ENCODE results near the gene MARK1. TPM values are rescaled to one million over a fixed set of nuclear protein-coding genes. Genes with fewer than 3 reads are reported as not detected.

MARK1 gene
- total RNA-seq, 1 experiment from 2014 or later: 0.40 TPM

DNA sequence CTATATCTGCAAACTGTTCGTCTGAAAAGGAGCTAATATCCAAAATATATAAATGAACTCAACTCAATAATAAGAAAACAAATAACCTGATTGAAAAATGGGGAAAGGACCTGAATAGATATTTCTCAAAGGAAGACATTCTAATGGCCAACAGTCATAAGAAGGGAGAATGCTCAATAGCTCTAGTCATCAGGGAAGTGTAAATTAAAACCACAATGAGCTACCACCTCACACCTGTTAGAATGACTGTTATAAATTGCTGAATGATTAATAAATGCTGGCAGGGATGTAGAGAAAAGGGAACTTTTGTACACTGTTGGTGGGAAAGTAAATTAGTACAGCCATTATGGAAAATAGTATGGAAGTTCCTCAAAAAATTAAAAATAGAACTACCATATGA, 141.1 kb downstream of the MARK1 start:
- ATAC-seq (no peak), DNase-seq (no peak)
- H3K27me3 ChIP-seq (ENCODE audit: low read length): peaks cover 34% of the 10 kb centered on the region
- no peaks in the 10 kb centered on the region for H3K36me3 ChIP-seq (ENCODE audit: low read depth, low read length)
- H3K4me2 ChIP-seq (ENCODE audit: low read length): no peak overlapping the region
- no peaks in the 10 kb centered on the region for H3F3A ChIP-seq (ENCODE audit: low read length, unreplicated experiment)
- H2AFZ ChIP-seq (ENCODE audit: low read length): no peak overlapping the region
- CTCF ChIA-PET: no interaction called here
- POLR2A ChIA-PET (ENCODE audit: unreplicated experiment): no interaction called here
- TF ChIP-seq EZH2phosphoT487 (IDR thresholded peaks at IDR 0.05; ENCODE audit: borderline replicate concordance, low read length): no peak
- TF ChIP-seq EZH2 (IDR thresholded peaks at IDR 0.05; ENCODE audit: low read length, unreplicated experiment): no peak
- no peak for TF ChIP-seq CTCF (conservative IDR thresholded peaks at IDR 0.05; ENCODE audit: low read depth, low read length)
- no peaks in the 10 kb centered on the region for H4K20me1 ChIP-seq (ENCODE audit: low read length)
- no peaks in the 10 kb centered on the region for H3K9me2 ChIP-seq (replicated peaks; ENCODE audit: low read length)
- H3K79me2 ChIP-seq (ENCODE audit: low read length): no peaks in the 10 kb centered on the region
- no peaks in the 10 kb centered on the region for H3K9me3 ChIP-seq (ENCODE audit: low read length)
- H3K4me1 ChIP-seq (ENCODE audit: insufficient read depth, low read length): no peaks in the 10 kb centered on the region
- H3K4me3 ChIP-seq (ENCODE audit: low read length): no peak overlapping the region
- intact Hi-C loops (cut with micrococcal nuclease): no loop called here
- no TSS peak for BruUV-seq (replicated peaks)
- H3K9ac ChIP-seq (ENCODE audit: low read length): no peak overlapping the region
- no peak overlapping the region for H3K27ac ChIP-seq (ENCODE audit: low read length)

GRCh38 chr1:220670365-220670764, 142.4 kb downstream of the MARK1 start:
- Histone ChIP-seq H2AFZ (ENCODE audit: low read length) (no peak overlapping the region), H3K4me3 (ENCODE audit: low read length) (no peak overlapping the region), H3K4me2 (ENCODE audit: low read length) (no peak overlapping the region), H3K27ac (ENCODE audit: low read length) (no peak overlapping the region), H3K36me3 (ENCODE audit: low read depth, low read length) (no peaks in the 10 kb centered on the region), H3K27me3 (ENCODE audit: low read length) (peaks cover 31% of the 10 kb centered on the region), H3K4me1 (ENCODE audit: insufficient read depth, low read length) (no peaks in the 10 kb centered on the region), H3K79me2 (ENCODE audit: low read length) (no peaks in the 10 kb centered on the region), H3K9me3 (ENCODE audit: low read length) (no peaks in the 10 kb centered on the region), H4K20me1 (ENCODE audit: low read length) (no peaks in the 10 kb centered on the region), H3K9me2 (replicated peaks; ENCODE audit: low read length) (no peaks in the 10 kb centered on the region), H3K9ac (ENCODE audit: low read length) (no peak overlapping the region), H3F3A (ENCODE audit: low read length, unreplicated experiment) (no peaks in the 10 kb centered on the region)
- ChIA-PET CTCF (no interaction called here), POLR2A (ENCODE audit: unreplicated experiment) (no interaction called here)
- no peak for DNase-seq
- no TSS peak for BruUV-seq (replicated peaks)
- TF ChIP-seq CTCF (conservative IDR thresholded peaks at IDR 0.05; ENCODE audit: low read depth, low read length): no peak
- TF ChIP-seq EZH2 (IDR thresholded peaks at IDR 0.05; ENCODE audit: low read length, unreplicated experiment): no peak
- no peak for TF ChIP-seq EZH2phosphoT487 (IDR thresholded peaks at IDR 0.05; ENCODE audit: borderline replicate concordance, low read length)
- intact Hi-C loops (cut with micrococcal nuclease): no loop called here
- ATAC-seq: no peak

GRCh38 chr1:220673921-220674320, 146.0 kb downstream of the MARK1 start:
- no peak for DNase-seq
- no TSS peak for BruUV-seq (replicated peaks)
- Histone ChIP-seq H4K20me1 (ENCODE audit: low read length) (no peaks in the 10 kb centered on the region), H3K9me2 (replicated peaks; ENCODE audit: low read length) (no peaks in the 10 kb centered on the region), H3K4me1 (ENCODE audit: insufficient read depth, low read length) (no peaks in the 10 kb centered on the region), H3K36me3 (ENCODE audit: low read depth, low read length) (no peaks in the 10 kb centered on the region), H3K9ac (ENCODE audit: low read length) (no peak overlapping the region), H3K27me3 (ENCODE audit: low read length) (peaks cover 25% of the 10 kb centered on the region; the same call in 1 of the 2 replicates), H2AFZ (ENCODE audit: low read length) (no peak overlapping the region), H3K9me3 (ENCODE audit: low read length) (no peaks in the 10 kb centered on the region), H3K27ac (ENCODE audit: low read length) (no peak overlapping the region), H3K4me2 (ENCODE audit: low read length) (no peak overlapping the region), H3K4me3 (ENCODE audit: low read length) (no peak overlapping the region), H3K79me2 (ENCODE audit: low read length) (no peaks in the 10 kb centered on the region), H3F3A (ENCODE audit: low read length, unreplicated experiment) (no peaks in the 10 kb centered on the region)
- ChIA-PET POLR2A (ENCODE audit: unreplicated experiment) (interaction anchor here (0.6 kb wide), 1 partner anchor 113 kb away, joined by 3 read pairs; no protein-coding TSS in a partner anchor), CTCF (interaction anchor here (0.6 kb wide), 1 partner anchor 1160 kb away, joined by 7 read pairs; no protein-coding TSS in a partner anchor)
- intact Hi-C loops (cut with micrococcal nuclease): no loop called here
- ATAC-seq: no peak
- TF ChIP-seq EZH2phosphoT487 (IDR thresholded peaks at IDR 0.05; ENCODE audit: borderline replicate concordance, low read length) (no peak), EZH2 (IDR thresholded peaks at IDR 0.05; ENCODE audit: low read length, unreplicated experiment) (no peak), CTCF (conservative IDR thresholded peaks at IDR 0.05; ENCODE audit: low read depth, low read length) (no peak)
